Osteoblast (primary cell): Measurements from ENCODE around the gene SLC25A4. TPM values are rescaled to one million over a fixed set of nuclear protein-coding genes. Genes with fewer than 3 reads are reported as not detected.

ENCODE experiments used
- DNase-seq: peaks from one replicate; pipeline ENCODE4 v3.0.0; 2011; ENCODE audit warnings: low spot score, mixed read lengths; ENCODE audit not compliant: insufficient read length; ENCODE audit errors: missing footprints
- H2AFZ ChIP-seq: 2 replicates; pipeline ENCODE4 v1.6.0; 2011; ENCODE audit warnings: mild to moderate bottlenecking, low read length
- H3K27ac ChIP-seq: 2 replicates; pipeline ENCODE4 v1.5.1; 2011; ENCODE audit warnings: mild to moderate bottlenecking, low read depth, low read length, moderate library complexity
- H3K27me3 ChIP-seq: 2 replicates; pipeline ENCODE4 v1.6.0; 2012; ENCODE audit warnings: mild to moderate bottlenecking, control low read depth, inconsistent platforms, low read length, moderate library complexity; ENCODE audit not compliant: insufficient read depth
- H3K36me3 ChIP-seq: 2 replicates; pipeline ENCODE4 v1.5.1; 2011; ENCODE audit warnings: mild to moderate bottlenecking, low read length, control low read depth, moderate library complexity; ENCODE audit not compliant: insufficient read depth
- H3K4me1 ChIP-seq: 2 replicates; pipeline ENCODE4 v1.5.1; 2011; ENCODE audit warnings: mild to moderate bottlenecking, low read length, control low read depth, moderate library complexity; ENCODE audit not compliant: insufficient read depth
- H3K4me2 ChIP-seq: 2 replicates; pipeline ENCODE4 v1.6.0; 2011; ENCODE audit warnings: mild to moderate bottlenecking, low read length; ENCODE audit not compliant: insufficient read depth
- H3K4me3 ChIP-seq: fragments of 200-600 bp; sonication (generic); 3 replicates; pipeline ENCODE4 v1.5.1; 2012; ENCODE audit warnings: mild to moderate bottlenecking, low read length, inconsistent platforms; ENCODE audit not compliant: insufficient read depth
- H3K79me2 ChIP-seq: 2 replicates; pipeline ENCODE4 v1.6.0; 2012; ENCODE audit warnings: mild to moderate bottlenecking, low read length, control low read depth, inconsistent platforms; ENCODE audit not compliant: insufficient read depth
- H3K9me3 ChIP-seq: 2 replicates; pipeline ENCODE4 v1.5.1; 2011; ENCODE audit warnings: low read depth, low read length, control low read depth
- H4K20me1 ChIP-seq: 2 replicates; pipeline ENCODE4 v1.6.0; 2012; ENCODE audit warnings: mild to moderate bottlenecking, low read length, control low read depth; ENCODE audit not compliant: insufficient read depth
- total RNA-seq: library from RNA; depleted of rRNA; stranded (reverse); fragments of >200 nt; gene quantifications from 2 replicates; pipeline ENCODE4 v1.2.3, GENCODE V29; 2012
- TF ChIP-seq, protein P1 (sequence below): IDR thresholded peaks from 2 replicates; pipeline ENCODE4 v1.5.1; 2011; ENCODE audit warnings: mild to moderate bottlenecking, low read depth, low read length, moderate library complexity; ENCODE audit errors: extremely low read depth

Gene SLC25A4
- total RNA-seq, 1 donor: 14.1 TPM

DNA sequence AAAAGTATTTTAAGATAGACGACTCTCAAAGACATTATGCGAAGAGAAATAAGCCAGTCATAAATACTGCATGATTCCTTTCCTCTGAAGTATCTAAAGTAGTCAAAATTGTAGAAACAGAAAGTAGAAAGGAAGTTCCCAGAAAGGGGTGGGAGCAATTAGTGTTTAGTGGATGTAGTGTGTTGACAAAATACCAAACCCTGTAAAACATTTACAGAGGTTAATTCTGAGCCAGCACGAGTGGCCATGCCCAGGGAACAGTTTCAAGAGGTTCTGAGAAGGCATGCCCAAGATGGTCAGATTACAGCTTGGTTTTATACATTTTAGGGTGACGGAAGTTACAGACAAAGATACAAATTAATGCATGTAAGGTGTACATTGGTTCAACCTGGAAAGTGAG lies 34.4 kb upstream of the SLC25A4 start:
- Histone ChIP-seq H3K79me2 (no peaks in the 10 kb centered on the region), H3K27ac (no peak overlapping the region), H3K4me1 (peaks cover 18% of the 10 kb centered on the region), H3K9me3 (no peaks in the 10 kb centered on the region), H2AFZ (no peak overlapping the region), H3K36me3 (no peaks in the 10 kb centered on the region), H3K4me2 (no peak overlapping the region), H3K4me3 (no peak overlapping the region), H4K20me1 (no peaks in the 10 kb centered on the region), H3K27me3 (peaks cover 3% of the 10 kb centered on the region)
- TF ChIP-seq, protein P1, sequence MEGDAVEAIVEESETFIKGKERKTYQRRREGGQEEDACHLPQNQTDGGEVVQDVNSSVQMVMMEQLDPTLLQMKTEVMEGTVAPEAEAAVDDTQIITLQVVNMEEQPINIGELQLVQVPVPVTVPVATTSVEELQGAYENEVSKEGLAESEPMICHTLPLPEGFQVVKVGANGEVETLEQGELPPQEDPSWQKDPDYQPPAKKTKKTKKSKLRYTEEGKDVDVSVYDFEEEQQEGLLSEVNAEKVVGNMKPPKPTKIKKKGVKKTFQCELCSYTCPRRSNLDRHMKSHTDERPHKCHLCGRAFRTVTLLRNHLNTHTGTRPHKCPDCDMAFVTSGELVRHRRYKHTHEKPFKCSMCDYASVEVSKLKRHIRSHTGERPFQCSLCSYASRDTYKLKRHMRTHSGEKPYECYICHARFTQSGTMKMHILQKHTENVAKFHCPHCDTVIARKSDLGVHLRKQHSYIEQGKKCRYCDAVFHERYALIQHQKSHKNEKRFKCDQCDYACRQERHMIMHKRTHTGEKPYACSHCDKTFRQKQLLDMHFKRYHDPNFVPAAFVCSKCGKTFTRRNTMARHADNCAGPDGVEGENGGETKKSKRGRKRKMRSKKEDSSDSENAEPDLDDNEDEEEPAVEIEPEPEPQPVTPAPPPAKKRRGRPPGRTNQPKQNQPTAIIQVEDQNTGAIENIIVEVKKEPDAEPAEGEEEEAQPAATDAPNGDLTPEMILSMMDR: no peak
- peak; percentile 29 for DNase-seq

DNA sequence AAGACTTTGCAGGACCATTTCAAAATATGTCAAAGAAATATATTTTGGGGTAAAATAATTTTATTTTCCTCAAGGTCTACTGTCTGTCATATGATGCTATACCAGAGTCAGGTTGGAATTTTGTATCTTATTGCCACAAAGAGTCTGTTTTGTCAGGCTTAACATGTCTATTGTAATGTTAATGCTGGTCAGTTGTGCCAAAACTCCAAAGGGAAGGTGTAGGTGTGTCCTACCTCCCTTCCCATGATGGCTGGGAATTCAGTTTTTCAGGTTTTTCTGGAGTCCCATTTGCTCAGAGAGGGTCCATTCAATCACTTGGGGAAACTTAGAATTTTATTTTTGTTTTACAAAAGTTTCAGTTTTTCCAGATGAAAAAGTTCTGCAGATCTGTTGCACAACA lies 33.3 kb upstream of the SLC25A4 start:
- Histone ChIP-seq H3K79me2 (no peaks in the 10 kb centered on the region), H3K4me1 (peaks cover 18% of the 10 kb centered on the region), H4K20me1 (no peaks in the 10 kb centered on the region), H2AFZ (no peak overlapping the region), H3K4me3 (no peak overlapping the region), H3K36me3 (no peaks in the 10 kb centered on the region), H3K9me3 (no peaks in the 10 kb centered on the region), H3K27ac (no peak overlapping the region), H3K4me2 (no peak overlapping the region), H3K27me3 (peaks cover under 1% of the 10 kb centered on the region)
- DNase-seq: no peak
- TF ChIP-seq, protein P1: no peak

DNA sequence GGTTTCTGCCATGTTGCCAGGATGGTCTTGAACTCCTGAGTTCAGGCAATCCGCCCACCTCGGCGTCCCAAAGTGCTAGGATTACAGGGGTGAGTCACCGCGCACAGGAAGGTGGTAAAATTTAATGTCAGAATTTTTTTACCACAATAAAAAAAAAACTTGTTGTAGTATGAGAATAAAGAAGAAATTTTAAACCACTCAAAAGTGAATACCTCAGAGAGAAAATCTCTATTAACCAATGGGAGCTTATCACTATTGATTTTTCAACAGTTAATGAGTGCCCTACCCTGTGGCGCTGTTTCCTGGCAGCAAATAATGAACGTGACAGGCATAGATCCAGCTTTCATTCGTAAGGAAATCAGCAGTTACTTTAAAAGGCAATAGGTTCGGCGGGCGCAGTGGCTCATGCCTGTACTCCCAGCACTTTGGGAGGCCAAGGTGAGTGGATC lies 32.7 kb upstream of the SLC25A4 start:
- no peaks in the 10 kb centered on the region for H3K27me3 ChIP-seq
- DNase-seq: no peak
- no peaks in the 10 kb centered on the region for H4K20me1 ChIP-seq
- H3K4me2 ChIP-seq: no peak overlapping the region
- no peak overlapping the region for H3K4me3 ChIP-seq
- H3K79me2 ChIP-seq: no peaks in the 10 kb centered on the region
- no peaks in the 10 kb centered on the region for H3K9me3 ChIP-seq
- peaks cover 18% of the 10 kb centered on the region for H3K4me1 ChIP-seq
- TF ChIP-seq, protein P1: no peak
- H3K36me3 ChIP-seq: no peaks in the 10 kb centered on the region
- no peak overlapping the region for H3K27ac ChIP-seq
- H2AFZ ChIP-seq: no peak overlapping the region

DNA sequence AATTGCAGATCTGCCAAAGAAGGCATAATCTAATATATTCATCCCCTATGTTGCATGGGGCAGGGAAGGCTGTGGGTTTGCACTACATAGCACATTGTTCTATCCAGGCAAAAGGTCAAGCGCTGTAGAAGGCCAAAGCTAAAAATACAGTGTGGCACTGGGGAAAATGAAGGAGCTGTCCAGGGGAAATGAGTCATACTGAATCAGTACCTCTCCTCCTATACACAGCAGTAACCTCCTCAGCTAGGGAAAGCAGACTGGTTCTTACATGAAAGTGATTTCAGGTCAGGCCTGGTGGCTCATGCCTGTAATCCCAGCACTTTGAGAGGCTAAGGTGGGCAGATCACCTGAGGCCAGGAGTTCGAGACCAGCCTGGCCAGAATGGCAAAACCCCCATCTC lies 31.0 kb upstream of the SLC25A4 start:
- H3K27me3 ChIP-seq: no peaks in the 10 kb centered on the region
- DNase-seq: peak; percentile 97
- H3K4me1 ChIP-seq: peaks cover 18% of the 10 kb centered on the region
- H3K9me3 ChIP-seq: no peaks in the 10 kb centered on the region
- no peak overlapping the region for H2AFZ ChIP-seq
- H3K27ac ChIP-seq: no peak overlapping the region
- peak overlapping the region; percentile 11 for H3K4me2 ChIP-seq
- no peaks in the 10 kb centered on the region for H3K36me3 ChIP-seq
- no peaks in the 10 kb centered on the region for H3K79me2 ChIP-seq
- no peaks in the 10 kb centered on the region for H4K20me1 ChIP-seq
- TF ChIP-seq, protein P1: no peak
- H3K4me3 ChIP-seq: no peak overlapping the region
